Parathyroid adenoma (tissue), 2 donors: ENCODE data around the gene USP12.

ENCODE experiments used
- H2AFZ ChIP-seq: fragments of 300-600 bp; sonication (generic); one replicate; pipeline ENCODE4 v1.7.0; 2017; ENCODE audit warnings: antibody characterized with exemption, mild to moderate bottlenecking
- H3K27ac ChIP-seq: fragments of 300-600 bp; sonication (generic); one replicate; pipeline ENCODE4 v1.7.0; 2017
- H3K27me3 ChIP-seq: fragments of 300-600 bp; sonication (generic); one replicate; pipeline ENCODE4 v1.7.0; 2017; ENCODE audit warnings: low read length; ENCODE audit not compliant: control insufficient read depth, insufficient read depth
- H3K36me3 ChIP-seq: fragments of 300-600 bp; sonication (generic); one replicate; pipeline ENCODE4 v1.7.0; 2017; ENCODE audit warnings: low read length; ENCODE audit not compliant: control insufficient read depth, insufficient read depth
- H3K4me1 ChIP-seq: fragments of 300-600 bp; sonication (generic); one replicate; pipeline ENCODE4 v1.7.0; 2017; ENCODE audit warnings: control low read depth
- H3K4me2 ChIP-seq: fragments of 300-600 bp; sonication (generic); one replicate; pipeline ENCODE4 v1.7.0; 2017; ENCODE audit warnings: low read length
- H3K4me3 ChIP-seq: fragments of 300-600 bp; sonication (generic); one replicate; pipeline ENCODE4 v1.7.0; 2017; ENCODE audit warnings: low read depth, low read length
- H3K79me2 ChIP-seq: fragments of 300-600 bp; sonication (generic); one replicate; pipeline ENCODE4 v1.7.0; 2017; ENCODE audit warnings: control low read depth
- H3K9ac ChIP-seq: fragments of 300-600 bp; sonication (generic); one replicate; pipeline ENCODE4 v1.7.0; 2017; ENCODE audit warnings: mild to moderate bottlenecking
- H3K9me3 ChIP-seq: fragments of 300-600 bp; sonication (generic); one replicate; pipeline ENCODE4 v1.7.0; 2017; ENCODE audit warnings: low read length; ENCODE audit not compliant: control insufficient read depth
- CTCF ChIP-seq: fragments of 300-600 bp; sonication (generic); IDR thresholded peaks from one replicate; pipeline ENCODE4 v1.7.0; 2017; ENCODE audit warnings: antibody characterized with exemption, mild to moderate bottlenecking
- donor health status: primary hyperparathyroidism.

USP12 gene

GRCh38 chr13:27132538-27132937 is 39.1 kb downstream of the USP12 start:
- H3K27me3 ChIP-seq, result no peaks in the 10 kb centered on the region
- no peak overlapping the region for H3K4me3 ChIP-seq
- H3K36me3 ChIP-seq, result no peaks in the 10 kb centered on the region
- H3K9ac ChIP-seq, result no peak overlapping the region
- no peaks in the 10 kb centered on the region for H3K9me3 ChIP-seq
- peaks cover 15% of the 10 kb centered on the region for H3K79me2 ChIP-seq
- no peak overlapping the region for H3K4me2 ChIP-seq
- no peak overlapping the region for H3K27ac ChIP-seq
- H3K4me1 ChIP-seq, result no peaks in the 10 kb centered on the region
- no peak overlapping the region for H2AFZ ChIP-seq
- TF ChIP-seq CTCF, result no peak

GRCh38 chr13:27131906-27132305 is 39.7 kb downstream of the USP12 start:
- TF ChIP-seq CTCF, result no peak
- no peaks in the 10 kb centered on the region for H3K36me3 ChIP-seq
- peaks cover 17% of the 10 kb centered on the region for H3K79me2 ChIP-seq
- no peak overlapping the region for H3K4me2 ChIP-seq
- H3K9ac ChIP-seq, result no peak overlapping the region
- no peaks in the 10 kb centered on the region for H3K27me3 ChIP-seq
- no peak overlapping the region for H3K4me3 ChIP-seq
- H3K4me1 ChIP-seq, result no peaks in the 10 kb centered on the region
- H3K27ac ChIP-seq, result no peak overlapping the region
- no peak overlapping the region for H2AFZ ChIP-seq
- no peaks in the 10 kb centered on the region for H3K9me3 ChIP-seq

- H3K79me2 ChIP-seq, result peaks cover 19% of the 10 kb centered on the region
- H3K4me1 ChIP-seq, result no peaks in the 10 kb centered on the region
- no peaks in the 10 kb centered on the region for H3K27me3 ChIP-seq
- H2AFZ ChIP-seq, result no peak overlapping the region
- H3K9ac ChIP-seq, result no peak overlapping the region
- no peaks in the 10 kb centered on the region for H3K9me3 ChIP-seq
- TF ChIP-seq CTCF, result no peak
- H3K27ac ChIP-seq, result no peak overlapping the region
- H3K36me3 ChIP-seq, result no peaks in the 10 kb centered on the region
- H3K4me3 ChIP-seq, result no peak overlapping the region
- no peak overlapping the region for H3K4me2 ChIP-seq
These were observed 40.5 kb downstream of the USP12 start for GRCh38 chr13:27130979-27131623.

- no peaks in the 10 kb centered on the region for H3K27me3 ChIP-seq
- H3K4me1 ChIP-seq, result no peaks in the 10 kb centered on the region
- H3K27ac ChIP-seq, result no peak overlapping the region
- no peaks in the 10 kb centered on the region for H3K9me3 ChIP-seq
- no peaks in the 10 kb centered on the region for H3K36me3 ChIP-seq
- TF ChIP-seq CTCF, result no peak
- H3K79me2 ChIP-seq, result peaks cover 19% of the 10 kb centered on the region
- H2AFZ ChIP-seq, result no peak overlapping the region
- no peak overlapping the region for H3K9ac ChIP-seq
- no peak overlapping the region for H3K4me3 ChIP-seq
- H3K4me2 ChIP-seq, result no peak overlapping the region
These were observed 41.2 kb downstream of the USP12 start for GRCh38 chr13:27130223-27130978.
